ENCODE data around the gene RB1. TPM values are rescaled to one million over a fixed set of nuclear protein-coding genes. Genes with fewer than 3 reads are reported as not detected.

Gene RB1
- total and polyA plus RNA-seq, 4 donors: 10.0 to 69.9 (median 26.1) TPM

DNA sequence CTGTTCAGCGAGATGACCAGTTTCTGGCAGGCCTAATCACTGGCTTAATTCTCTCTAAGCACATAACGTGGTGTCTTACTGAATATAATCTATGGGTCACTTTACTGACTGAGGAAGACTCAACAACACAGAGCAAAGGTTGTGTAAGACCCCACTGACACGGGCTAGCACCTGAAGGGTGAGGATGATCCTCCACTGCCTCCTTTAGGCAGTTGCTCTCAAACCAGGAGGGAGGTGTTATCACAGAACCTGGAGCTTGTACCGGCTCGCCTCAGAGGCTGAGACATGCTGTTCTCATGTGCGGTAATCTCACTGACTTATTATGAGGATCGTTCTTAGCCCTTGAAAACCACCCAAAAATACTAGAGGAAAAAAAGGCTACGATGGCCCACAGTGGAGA lies 201.1 kb downstream of the RB1 start:
- 91 to 92% methylated on average over 8 of the region's 8 CpGs for WGBS, 2 donors
- Histone ChIP-seq H3K4me1 (ENCODE audit: control insufficient read depth in 5 of 5, insufficient read depth in 5 of 5, low read length in 5 of 5) (peaks cover 0 to 14% (median 0%) of the 10 kb centered on the region in 5 donors), H3K4me3 (no peak overlapping the region), H3K9me3 (ENCODE audit: control insufficient read depth in 4 of 4, insufficient read depth in 3 of 4, low read length in 3 of 4) (no peaks in the 10 kb centered on the region), H3K27ac (ENCODE audit: low read depth in 1 of 2, low read length in 1 of 2) (no peak overlapping the region), H3K36me3 (ENCODE audit: control insufficient read depth in 4 of 4, insufficient read depth in 4 of 4, low read length in 4 of 4) (peaks cover 0 to 13% (median 0%) of the 10 kb centered on the region in 4 donors), H3K9ac (ENCODE audit: insufficient read depth in 1 of 2, low read length in 2 of 2) (no peak overlapping the region), H3K27me3 (ENCODE audit: control insufficient read depth in 3 of 3, insufficient read depth in 3 of 3, low read length in 2 of 3) (no peaks in the 10 kb centered on the region)
- no peak for ATAC-seq (ENCODE audit: insufficient read depth, low FRiP score)
- TF ChIP-seq, protein P1, sequence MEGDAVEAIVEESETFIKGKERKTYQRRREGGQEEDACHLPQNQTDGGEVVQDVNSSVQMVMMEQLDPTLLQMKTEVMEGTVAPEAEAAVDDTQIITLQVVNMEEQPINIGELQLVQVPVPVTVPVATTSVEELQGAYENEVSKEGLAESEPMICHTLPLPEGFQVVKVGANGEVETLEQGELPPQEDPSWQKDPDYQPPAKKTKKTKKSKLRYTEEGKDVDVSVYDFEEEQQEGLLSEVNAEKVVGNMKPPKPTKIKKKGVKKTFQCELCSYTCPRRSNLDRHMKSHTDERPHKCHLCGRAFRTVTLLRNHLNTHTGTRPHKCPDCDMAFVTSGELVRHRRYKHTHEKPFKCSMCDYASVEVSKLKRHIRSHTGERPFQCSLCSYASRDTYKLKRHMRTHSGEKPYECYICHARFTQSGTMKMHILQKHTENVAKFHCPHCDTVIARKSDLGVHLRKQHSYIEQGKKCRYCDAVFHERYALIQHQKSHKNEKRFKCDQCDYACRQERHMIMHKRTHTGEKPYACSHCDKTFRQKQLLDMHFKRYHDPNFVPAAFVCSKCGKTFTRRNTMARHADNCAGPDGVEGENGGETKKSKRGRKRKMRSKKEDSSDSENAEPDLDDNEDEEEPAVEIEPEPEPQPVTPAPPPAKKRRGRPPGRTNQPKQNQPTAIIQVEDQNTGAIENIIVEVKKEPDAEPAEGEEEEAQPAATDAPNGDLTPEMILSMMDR (IDR thresholded peaks at IDR 0.05; ENCODE audit: control extremely low read depth, extremely low read depth): no peak
- DNase-seq: no peak

DNA sequence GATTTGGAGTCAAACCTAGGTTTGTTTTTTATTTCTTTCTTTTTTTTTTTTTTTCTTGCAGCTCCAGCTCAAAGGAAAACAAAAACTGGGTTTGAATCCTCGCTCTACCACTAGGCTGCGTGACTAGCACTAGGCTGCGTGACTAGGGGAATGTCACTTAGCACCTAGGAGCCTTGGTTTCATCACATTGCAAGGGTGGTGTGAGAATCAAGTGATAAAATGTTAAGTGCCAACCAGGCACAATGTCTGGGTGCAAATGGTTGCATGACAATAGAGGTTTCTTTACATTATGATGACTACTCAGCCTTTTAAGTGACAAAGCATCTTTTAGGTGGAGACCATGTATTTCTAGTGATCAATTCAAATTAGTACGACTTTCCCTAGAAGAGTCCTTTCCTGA lies 201.5 kb downstream of the RB1 start:
- Histone ChIP-seq H3K27ac (ENCODE audit: low read depth in 1 of 2, low read length in 1 of 2) (peak overlapping the region in 1 of 2 donors; percentile 71), H3K27me3 (ENCODE audit: control insufficient read depth in 3 of 3, insufficient read depth in 3 of 3, low read length in 2 of 3) (no peaks in the 10 kb centered on the region), H3K9ac (ENCODE audit: insufficient read depth in 1 of 2, low read length in 2 of 2) (no peak overlapping the region), H3K4me3 (no peak overlapping the region), H3K4me1 (ENCODE audit: control insufficient read depth in 5 of 5, insufficient read depth in 5 of 5, low read length in 5 of 5) (peaks cover 0 to 14% (median 0%) of the 10 kb centered on the region in 5 donors), H3K36me3 (ENCODE audit: control insufficient read depth in 4 of 4, insufficient read depth in 4 of 4, low read length in 4 of 4) (peaks cover 0 to 13% (median 0%) of the 10 kb centered on the region in 4 donors), H3K9me3 (ENCODE audit: control insufficient read depth in 4 of 4, insufficient read depth in 3 of 4, low read length in 3 of 4) (no peaks in the 10 kb centered on the region)
- DNase-seq (no peak), ATAC-seq (ENCODE audit: insufficient read depth, low FRiP score) (no peak)
- WGBS, 2 donors: 80 to 93% methylated on average over 4 of the region's 4 CpGs
- TF ChIP-seq, protein P1 (IDR thresholded peaks at IDR 0.05; ENCODE audit: control extremely low read depth, extremely low read depth): no peak

DNA sequence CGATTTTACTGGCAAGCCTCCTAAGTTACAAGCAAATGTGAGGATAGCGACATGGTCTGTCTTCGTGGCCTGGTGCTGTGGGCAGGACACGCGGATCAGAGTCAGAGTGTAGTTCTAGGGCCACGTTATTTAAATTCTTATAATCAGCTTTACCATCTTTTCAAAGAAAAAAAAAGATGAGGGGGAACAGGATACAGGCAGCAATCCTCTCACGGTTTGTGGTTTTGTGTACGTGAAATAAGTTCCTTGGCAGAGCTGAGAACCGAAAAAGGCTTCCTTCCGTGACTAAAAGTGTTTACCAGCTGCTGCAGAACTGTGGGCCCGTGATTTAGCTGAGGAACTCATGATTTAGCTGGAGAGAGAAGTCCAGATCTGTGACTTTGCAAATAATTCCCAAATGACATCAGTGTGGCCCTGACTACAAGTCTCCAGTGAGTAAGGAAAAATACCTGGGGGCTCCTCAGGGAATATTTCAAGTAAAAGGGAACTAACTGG lies 202.1 kb downstream of the RB1 start:
- TF ChIP-seq, protein P1 (IDR thresholded peaks at IDR 0.05; ENCODE audit: control extremely low read depth, extremely low read depth): no peak
- no peak for ATAC-seq (ENCODE audit: insufficient read depth, low FRiP score)
- Histone ChIP-seq H3K9me3 (ENCODE audit: control insufficient read depth in 4 of 4, insufficient read depth in 3 of 4, low read length in 3 of 4) (no peaks in the 10 kb centered on the region), H3K4me1 (ENCODE audit: control insufficient read depth in 5 of 5, insufficient read depth in 5 of 5, low read length in 5 of 5) (peaks cover 0 to 14% (median 0%) of the 10 kb centered on the region in 5 donors), H3K27me3 (ENCODE audit: control insufficient read depth in 3 of 3, insufficient read depth in 3 of 3, low read length in 2 of 3) (no peaks in the 10 kb centered on the region), H3K9ac (ENCODE audit: insufficient read depth in 1 of 2, low read length in 2 of 2) (no peak overlapping the region), H3K4me3 (no peak overlapping the region), H3K27ac (ENCODE audit: low read depth in 1 of 2, low read length in 1 of 2) (peak overlapping the region; percentile 24 to 85), H3K36me3 (ENCODE audit: control insufficient read depth in 4 of 4, insufficient read depth in 4 of 4, low read length in 4 of 4) (peaks cover 0 to 13% (median 0%) of the 10 kb centered on the region in 4 donors)
- WGBS, 2 donors: 20 to 38% methylated on average over 11 of the region's 11 CpGs
- peak in 2 of 3 donors; percentile 35 to 63 for DNase-seq

All from lung (tissue), 12 donors.